Measurements from ENCODE around the gene MNS1. TPM values are rescaled to one million over a fixed set of nuclear protein-coding genes. Genes with fewer than 3 reads are reported as not detected.
"Not testable (repeated sequence)": the region's sequence is repeated elsewhere in the genome, so short reads cannot be mapped to it uniquely, and the experiment has no call there.

The MNS1 gene
- total RNA-seq, 1 donor, result not detected

DNA sequence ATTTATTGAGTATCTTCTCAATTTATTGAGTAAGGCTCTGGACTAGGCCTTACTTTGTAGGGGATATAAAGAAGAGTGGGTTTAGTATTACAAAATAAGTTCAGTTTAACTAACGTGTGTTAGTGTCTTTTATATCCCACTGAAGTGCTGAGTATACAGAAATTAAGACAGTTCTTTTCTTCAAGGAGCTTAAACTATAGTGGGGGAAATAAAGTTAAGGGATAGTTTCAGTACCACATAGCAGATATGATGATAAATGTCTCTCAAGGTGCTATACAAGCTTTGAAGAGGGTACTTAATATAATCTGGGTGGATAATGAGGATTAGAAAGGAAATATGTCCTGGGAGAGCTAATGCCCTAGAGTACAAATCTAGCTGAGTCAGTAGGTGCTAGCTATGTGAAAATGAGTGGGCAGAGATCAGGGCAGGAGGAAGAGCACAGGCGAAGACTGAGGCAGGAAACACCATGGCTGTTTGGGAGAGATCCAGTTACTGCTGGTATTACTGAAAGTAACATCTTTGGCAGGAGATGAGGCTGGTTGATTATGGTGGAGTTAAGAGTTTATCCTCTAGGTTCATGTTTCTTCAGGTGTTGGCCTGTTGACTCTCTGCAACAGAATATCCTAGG lies 53.7 kb downstream of the MNS1 start:
- Histone ChIP-seq H3K4me1 (ENCODE audit: insufficient read depth, low read length) (no peaks in the 10 kb centered on the region), H3K27me3 (ENCODE audit: insufficient read depth, low read length) (no peaks in the 10 kb centered on the region), H3K9me3 (ENCODE audit: low read depth, low read length) (no peaks in the 10 kb centered on the region), H3K4me3 (ENCODE audit: low read length) (no peak overlapping the region)

DNA sequence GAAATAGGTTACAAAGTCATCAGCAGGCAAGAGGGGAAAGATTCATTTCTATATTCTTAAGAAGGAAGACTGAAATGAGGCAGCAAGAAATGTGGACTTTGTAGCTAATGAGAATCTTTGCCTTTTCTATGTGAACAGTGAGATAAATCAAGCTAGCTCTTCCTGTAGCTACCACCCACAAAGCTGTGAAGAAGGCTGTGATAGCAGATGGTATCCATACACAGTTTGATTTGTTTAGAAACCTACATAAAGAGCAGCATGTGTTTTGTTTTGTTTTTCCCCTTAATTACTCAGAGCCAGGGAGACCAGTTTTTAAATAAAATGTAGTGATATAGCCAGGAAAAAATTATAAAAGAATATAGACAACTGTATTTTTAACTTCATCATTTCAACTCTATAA lies 54.2 kb downstream of the MNS1 start:
- no peaks in the 10 kb centered on the region for H3K9me3 ChIP-seq (ENCODE audit: low read depth, low read length)
- H3K27me3 ChIP-seq (ENCODE audit: insufficient read depth, low read length), result no peaks in the 10 kb centered on the region
- no peaks in the 10 kb centered on the region for H3K4me1 ChIP-seq (ENCODE audit: insufficient read depth, low read length)
- H3K4me3 ChIP-seq (ENCODE audit: low read length), result no peak overlapping the region

DNA sequence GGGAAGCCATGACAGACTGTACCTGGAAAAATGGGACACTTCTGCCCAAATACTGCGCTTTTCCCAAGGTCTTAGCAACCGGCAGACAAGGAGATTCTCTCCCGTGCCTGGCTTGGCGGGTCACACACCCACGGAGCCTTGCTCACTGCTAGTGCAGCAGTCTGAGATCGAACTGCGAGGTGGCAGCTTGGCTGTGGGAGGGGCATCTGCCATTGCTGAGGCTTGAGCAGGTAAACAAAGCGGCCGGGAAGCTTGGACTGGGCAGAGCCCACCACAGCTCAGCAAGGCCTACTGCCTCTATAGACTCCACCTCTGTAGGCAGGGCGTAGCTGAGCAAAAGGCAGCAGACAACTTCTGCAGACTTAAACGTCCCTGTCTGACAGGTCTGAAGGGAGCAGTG lies 65.7 kb downstream of the MNS1 start:
- not testable (repeated sequence) for H3K4me3 ChIP-seq (ENCODE audit: low read length); H3K27me3 ChIP-seq (ENCODE audit: insufficient read depth, low read length); H3K4me1 ChIP-seq (ENCODE audit: insufficient read depth, low read length); H3K9me3 ChIP-seq (ENCODE audit: low read depth, low read length)

DNA sequence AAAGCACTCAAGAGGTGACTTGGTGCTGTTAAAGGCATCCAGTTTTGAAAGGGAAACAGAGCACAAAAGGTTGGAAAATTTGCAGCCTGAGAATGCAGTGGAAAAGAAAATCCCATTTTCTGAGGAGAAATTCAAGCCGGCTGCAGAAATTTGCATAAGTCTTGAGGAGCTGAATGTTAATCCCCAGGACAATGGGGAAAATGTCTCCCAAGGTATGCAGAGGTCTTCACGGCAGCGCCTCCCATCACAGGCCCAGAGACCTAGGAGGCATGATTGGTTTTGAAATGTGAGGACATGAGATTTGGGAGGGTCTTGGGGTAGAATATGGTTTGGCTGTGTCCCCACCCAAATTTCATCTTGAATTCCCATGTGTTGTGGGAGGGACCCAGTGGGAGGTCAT lies 67.6 kb downstream of the MNS1 start:
- H3K27me3 ChIP-seq (ENCODE audit: insufficient read depth, low read length); H3K9me3 ChIP-seq (ENCODE audit: low read depth, low read length); H3K4me1 ChIP-seq (ENCODE audit: insufficient read depth, low read length); H3K4me3 ChIP-seq (ENCODE audit: low read length): not testable (repeated sequence)

DNA sequence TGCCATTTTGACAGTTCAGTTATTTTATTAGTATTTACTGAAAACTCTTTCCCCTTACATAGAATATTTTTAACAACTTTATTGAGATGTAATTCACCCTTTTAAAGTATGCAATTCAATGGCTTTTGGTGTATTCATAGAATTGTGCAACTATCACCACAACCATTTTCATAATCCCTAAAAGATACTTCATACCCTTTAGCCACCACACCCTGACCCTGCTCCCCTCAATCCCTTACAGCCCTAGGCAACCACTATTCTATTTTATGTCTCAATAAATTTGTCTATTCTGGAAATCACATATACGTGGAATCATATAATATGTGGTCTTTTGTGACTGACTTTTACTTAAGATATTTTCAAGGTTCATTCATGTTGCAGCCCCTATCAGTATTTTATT lies 70.0 kb downstream of the MNS1 start:
- Histone ChIP-seq H3K27me3 (ENCODE audit: insufficient read depth, low read length) (no peaks in the 10 kb centered on the region), H3K4me3 (ENCODE audit: low read length) (no peak overlapping the region), H3K4me1 (ENCODE audit: insufficient read depth, low read length) (no peaks in the 10 kb centered on the region), H3K9me3 (ENCODE audit: low read depth, low read length) (no peaks in the 10 kb centered on the region)

DNA sequence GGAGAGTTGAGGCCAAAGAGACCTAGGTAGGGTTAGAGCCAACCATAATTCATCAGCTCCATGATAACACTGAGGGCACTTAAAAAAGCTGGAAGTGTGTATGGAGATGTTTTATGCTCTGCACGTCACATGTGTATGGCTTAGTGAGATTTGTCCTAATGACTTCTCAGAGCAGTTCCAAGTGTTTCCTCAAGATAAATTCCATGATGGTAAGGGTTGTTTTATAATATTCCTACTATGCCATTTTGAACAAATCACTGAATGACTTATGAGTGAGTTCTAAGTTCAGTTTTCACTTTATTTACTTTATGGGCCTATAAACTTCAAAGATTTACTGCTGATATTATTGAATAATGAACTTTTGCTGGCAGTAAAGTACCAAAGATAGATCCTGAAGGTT lies 71.7 kb downstream of the MNS1 start:
- Histone ChIP-seq H3K27me3 (ENCODE audit: insufficient read depth, low read length) (no peaks in the 10 kb centered on the region), H3K4me1 (ENCODE audit: insufficient read depth, low read length) (no peaks in the 10 kb centered on the region), H3K9me3 (ENCODE audit: low read depth, low read length) (no peaks in the 10 kb centered on the region), H3K4me3 (ENCODE audit: low read length) (no peak overlapping the region)

DNA sequence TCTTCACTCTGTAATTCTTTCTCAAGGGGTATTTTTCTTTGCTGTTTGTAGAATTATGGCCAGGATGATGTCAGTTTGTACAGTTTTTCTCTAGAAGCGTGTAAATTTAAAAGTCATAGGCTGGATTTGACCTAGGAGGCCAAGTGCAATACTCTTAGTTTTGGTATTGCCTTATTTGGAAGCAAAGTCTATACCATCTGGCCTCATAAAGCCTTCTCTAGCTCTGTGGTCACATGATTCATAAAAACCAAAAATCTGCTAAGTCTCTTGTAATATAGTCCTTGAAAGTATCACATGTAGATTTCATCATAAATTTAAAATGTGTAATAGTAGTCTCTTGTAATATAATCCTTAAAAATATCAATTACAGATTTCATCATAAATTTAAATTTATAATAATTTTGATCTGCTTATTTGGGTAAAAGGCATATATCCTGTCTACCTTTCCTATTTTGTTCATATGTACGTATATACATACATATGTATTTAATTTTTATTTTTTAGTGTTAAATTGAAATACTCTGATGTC lies 74.1 kb downstream of the MNS1 start:
- no peaks in the 10 kb centered on the region for H3K4me1 ChIP-seq (ENCODE audit: insufficient read depth, low read length)
- H3K4me3 ChIP-seq (ENCODE audit: low read length), result no peak overlapping the region
- H3K9me3 ChIP-seq (ENCODE audit: low read depth, low read length), result no peaks in the 10 kb centered on the region
- no peaks in the 10 kb centered on the region for H3K27me3 ChIP-seq (ENCODE audit: insufficient read depth, low read length)

DNA sequence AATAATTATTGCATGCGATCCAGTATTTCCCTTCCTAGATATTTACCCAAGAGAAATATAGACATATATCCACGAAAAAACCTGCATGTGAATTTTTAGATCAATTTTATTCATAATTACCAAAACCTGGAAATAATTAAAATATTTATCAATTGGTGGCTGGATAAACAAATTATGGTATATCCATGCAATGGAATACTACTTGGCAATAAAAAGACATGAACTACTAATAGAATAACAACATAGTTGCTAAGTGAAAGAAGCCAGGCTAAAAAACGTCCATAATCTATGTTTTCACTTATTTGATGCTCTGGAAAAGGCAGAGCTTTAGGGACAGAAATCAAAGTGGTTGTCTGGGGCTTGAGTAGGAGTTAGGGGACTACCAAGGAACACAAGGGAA lies 79.0 kb downstream of the MNS1 start:
- Histone ChIP-seq H3K9me3 (ENCODE audit: low read depth, low read length) (no peaks in the 10 kb centered on the region), H3K27me3 (ENCODE audit: insufficient read depth, low read length) (no peaks in the 10 kb centered on the region), H3K4me1 (ENCODE audit: insufficient read depth, low read length) (no peaks in the 10 kb centered on the region), H3K4me3 (ENCODE audit: low read length) (no peak overlapping the region)

DNA sequence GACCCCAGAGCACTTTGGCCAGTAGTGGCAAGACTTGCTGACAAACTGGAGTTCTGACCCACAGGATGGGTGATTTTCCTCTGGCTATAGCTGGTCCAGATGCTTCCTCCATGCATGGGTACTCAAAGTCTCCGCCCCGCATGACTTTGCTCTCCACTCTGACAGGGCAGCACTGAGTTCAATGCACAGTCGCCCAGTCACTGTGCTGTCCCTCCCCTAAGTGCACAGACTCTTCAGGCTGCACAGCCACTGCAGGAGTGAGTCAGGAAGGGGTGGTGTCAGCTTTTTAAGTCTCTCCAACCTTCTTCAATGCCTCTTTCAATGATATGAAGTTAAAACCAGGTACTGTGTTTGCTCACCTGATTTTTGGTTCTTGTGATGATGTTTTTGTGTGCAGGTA lies 81.9 kb downstream of the MNS1 start:
- H3K4me1 ChIP-seq (ENCODE audit: insufficient read depth, low read length), result no peaks in the 10 kb centered on the region
- no peak overlapping the region for H3K4me3 ChIP-seq (ENCODE audit: low read length)
- no peaks in the 10 kb centered on the region for H3K9me3 ChIP-seq (ENCODE audit: low read depth, low read length)
- H3K27me3 ChIP-seq (ENCODE audit: insufficient read depth, low read length), result no peaks in the 10 kb centered on the region

Other genes with a start within 250 kb of the MNS1 start
- gene RFX7, start 221.3 kb downstream of the MNS1 start, total RNA-seq, result 15.5 TPM
- gene TEX9, start 99.7 kb downstream of the MNS1 start, total RNA-seq, result 2.2 TPM